GDM1 (cell line): Measurements from ENCODE around the gene COL24A1.
A peak's percentile ranks its signal among the peaks of the same experiment; 100 is the strongest.
"Not testable (repeated sequence)": the region's sequence is repeated elsewhere in the genome, so short reads cannot be mapped to it uniquely, and the experiment has no call there.

ENCODE experiments used
- DNase-seq: peaks from one replicate; lab custom pipeline; 2025; lab: John Stamatoyannopoulos, UW

The COL24A1 gene

DNA sequence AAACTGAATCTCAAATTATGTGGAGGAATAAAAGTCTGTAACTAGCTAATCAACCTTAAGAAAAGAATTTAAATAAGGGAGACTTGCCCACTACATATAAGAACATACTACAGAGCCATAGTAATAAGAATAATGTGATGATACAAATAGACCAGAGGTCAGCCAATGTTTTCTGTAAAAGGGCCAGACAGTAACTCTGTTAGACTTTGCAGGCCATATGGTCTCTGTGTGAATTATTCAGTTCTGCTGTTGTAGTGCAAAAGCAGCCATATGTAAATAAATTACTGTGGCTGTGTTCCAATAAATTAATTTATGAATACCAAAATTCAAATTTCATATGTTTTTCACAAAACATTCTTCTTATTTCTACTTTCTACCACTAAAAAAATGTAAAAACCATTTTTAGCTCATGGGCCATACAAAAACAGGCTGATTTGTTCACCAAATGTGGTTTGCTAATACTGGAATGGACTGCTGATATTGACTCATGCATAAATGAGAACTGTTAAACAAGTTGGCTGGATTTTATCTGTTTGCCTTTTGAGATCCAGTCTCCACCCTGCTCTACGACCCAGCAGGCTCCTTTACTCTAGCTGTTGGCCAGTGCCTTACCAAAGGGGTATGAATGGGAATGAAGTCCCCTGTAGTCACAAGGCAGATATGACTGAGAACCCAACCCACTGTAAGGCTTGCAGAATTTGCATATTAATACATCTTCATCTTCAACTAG, 350.2 kb downstream of the COL24A1 start:
- DNase-seq: no peak

- DNase-seq: no peak
Observed at GRCh38 chr1:85801520-85801919, 355.1 kb downstream of the COL24A1 start.

- DNase-seq: no peak
Observed at GRCh38 chr1:85799737-85800136, 356.8 kb downstream of the COL24A1 start.

- no peak for DNase-seq
Observed at GRCh38 chr1:85798419-85798818, 358.2 kb downstream of the COL24A1 start.

DNA sequence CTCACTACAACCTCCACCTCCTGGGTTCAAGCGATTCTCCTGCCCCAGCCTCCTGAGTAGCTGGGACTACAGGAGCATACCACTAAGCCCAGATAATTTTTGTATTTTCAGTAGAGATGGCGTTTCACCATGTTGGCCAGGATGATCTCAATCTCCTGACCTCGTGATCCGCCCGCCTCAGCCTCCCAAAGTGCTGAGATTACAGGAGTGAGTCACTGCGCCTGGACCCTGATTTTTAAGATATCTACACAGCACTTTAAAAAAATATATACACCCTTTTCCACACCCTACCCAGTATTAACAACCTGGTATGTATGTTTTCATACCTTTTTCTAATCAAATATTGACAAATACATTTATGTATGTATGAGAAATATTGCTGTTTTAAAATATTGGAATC, 379.6 kb downstream of the COL24A1 start:
- DNase-seq: not testable (repeated sequence)

- no peak for DNase-seq
Observed at GRCh38 chr1:85762804-85763203, 393.8 kb downstream of the COL24A1 start.

GRCh38 chr1:85756864-85757263, 399.7 kb downstream of the COL24A1 start:
- no peak for DNase-seq

- no peak for DNase-seq
Observed at GRCh38 chr1:85748120-85748519, 408.5 kb downstream of the COL24A1 start.

GRCh38 chr1:85746777-85747176, 409.8 kb downstream of the COL24A1 start:
- no peak for DNase-seq

GRCh38 chr1:85743814-85744213, 412.8 kb downstream of the COL24A1 start:
- DNase-seq: no peak

DNA sequence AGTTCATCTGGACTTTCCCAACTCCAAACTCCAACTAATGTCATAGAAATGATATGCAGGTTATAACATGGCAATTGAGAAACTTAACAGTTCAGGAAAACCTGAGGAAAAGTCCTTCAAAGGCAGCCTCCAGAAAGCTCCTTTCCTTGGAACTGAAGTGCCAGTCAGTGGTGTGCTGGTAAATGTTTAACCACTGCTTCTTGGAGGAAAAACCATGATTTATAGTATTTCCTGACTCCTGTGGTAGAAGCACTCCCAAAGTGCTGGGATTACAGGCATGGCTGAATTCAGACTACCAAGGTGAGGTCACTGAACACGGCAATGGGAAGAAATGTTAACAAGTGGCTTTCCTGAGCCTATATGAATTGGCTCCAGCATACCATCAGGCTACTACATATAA, 421.6 kb downstream of the COL24A1 start:
- DNase-seq: no peak

GRCh38 chr1:85718678-85719340, 437.8 kb downstream of the COL24A1 start:
- no peak for DNase-seq

DNA sequence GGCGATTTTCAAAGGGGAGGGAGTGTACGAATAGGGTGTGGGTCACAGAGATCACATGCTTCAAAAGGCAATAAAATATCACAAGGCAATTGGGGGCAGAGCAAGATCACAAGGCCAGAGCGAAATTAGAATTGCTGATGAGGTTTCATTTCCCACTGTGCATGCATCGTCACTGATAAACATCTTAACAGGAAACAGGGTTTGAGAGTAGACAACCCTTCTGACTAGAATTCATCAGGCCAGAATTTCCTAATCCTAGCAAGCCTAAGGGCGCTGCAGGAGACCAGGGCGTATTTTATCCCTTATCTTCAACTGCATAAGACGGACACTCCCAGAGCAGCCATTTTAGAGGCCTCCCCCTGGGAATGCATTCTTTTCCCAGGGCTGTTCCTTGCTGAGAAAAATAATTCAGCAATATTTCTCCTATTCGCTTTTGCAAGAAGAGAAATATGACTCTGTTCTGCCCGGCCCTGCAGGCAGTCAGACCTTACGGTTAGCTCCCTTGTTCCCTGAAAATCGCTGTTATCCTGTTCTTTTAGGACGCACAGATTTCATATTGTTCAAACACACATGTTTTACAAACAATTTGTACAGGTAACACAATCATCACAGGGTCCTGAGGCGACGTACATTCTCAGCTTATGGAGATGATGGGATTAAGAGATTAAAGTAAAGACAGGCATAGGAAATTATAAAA, 442.0 kb downstream of the COL24A1 start:
- DNase-seq: not testable (repeated sequence)

DNA sequence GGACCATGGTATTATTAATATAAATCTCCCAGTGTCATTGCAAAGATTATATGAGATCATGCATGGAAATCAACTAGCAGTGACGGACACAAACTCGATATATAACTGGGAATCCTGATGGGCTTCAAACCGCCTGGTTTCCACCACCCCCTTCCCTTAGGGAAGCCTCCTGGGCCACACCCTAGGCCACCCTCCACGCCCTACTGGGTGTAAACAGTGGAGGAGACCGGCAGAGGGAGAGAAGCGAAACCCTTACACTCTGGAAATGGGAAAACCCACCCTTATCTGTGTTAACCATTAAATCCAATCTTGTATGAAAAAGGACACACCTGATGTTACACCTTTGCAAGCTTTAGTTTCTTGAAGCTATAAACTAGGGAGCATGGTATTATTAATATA, 447.7 kb downstream of the COL24A1 start:
- DNase-seq: no peak

- peak; percentile 93 for DNase-seq
Observed at GRCh38 chr1:85707990-85708828, 448.4 kb downstream of the COL24A1 start, which contains the start of gene ZNHIT6. Gene ZNHIT6, minus strand, starts transcription at chr1:85708433. Its CDS starts 149 bp downstream, at chr1:85708284.

- no peak for DNase-seq
Observed at GRCh38 chr1:85707267-85707989, 449.1 kb downstream of the COL24A1 start.

GRCh38 chr1:85705940-85706339, 450.6 kb downstream of the COL24A1 start:
- DNase-seq: no peak

DNA sequence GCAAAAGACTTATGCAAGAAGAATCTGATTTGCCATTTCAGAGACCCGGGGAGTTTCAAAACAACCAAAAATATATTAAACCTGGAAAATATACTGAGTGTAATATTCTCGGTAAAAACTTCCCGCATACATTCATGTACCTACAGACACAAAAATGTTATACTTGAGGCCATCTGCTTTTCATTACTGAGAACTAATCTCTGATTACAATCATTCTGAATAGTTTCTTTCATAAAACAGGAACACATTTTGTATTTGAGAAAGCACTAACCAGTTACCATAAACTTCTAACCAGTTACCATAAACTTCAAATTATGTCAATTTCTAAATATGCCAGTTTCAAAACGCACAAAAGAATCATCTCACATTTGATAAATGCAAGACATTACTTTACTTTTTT, 456.1 kb downstream of the COL24A1 start:
- no peak for DNase-seq

GRCh38 chr1:85697895-85698294, 458.7 kb downstream of the COL24A1 start:
- DNase-seq: no peak

DNA sequence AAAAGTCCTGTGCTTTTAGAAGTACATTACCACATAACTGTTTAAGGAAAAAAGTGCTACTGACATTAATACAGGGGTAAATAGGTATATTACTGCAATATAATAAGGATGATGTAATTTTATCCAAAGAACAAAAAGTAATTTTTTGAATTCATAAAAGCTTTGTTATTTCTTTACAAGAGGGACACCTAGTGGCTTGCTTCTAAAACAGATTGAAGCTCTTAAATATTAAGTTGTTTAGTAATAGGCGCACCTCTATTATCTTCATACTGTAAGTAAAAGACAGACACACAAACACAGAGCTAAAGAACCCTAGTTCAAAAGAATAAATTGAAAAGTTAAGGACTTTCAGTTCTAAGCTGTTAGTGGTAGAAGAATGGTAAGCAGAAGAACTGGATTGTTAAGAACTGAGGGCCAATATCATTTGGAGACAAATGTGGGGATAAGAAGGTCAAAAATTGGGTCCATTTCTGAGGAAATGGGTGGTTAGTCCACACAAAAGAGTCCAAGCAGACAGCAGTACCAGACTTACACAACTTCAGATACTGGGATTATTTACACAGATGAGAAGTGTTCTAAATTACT, 463.8 kb downstream of the COL24A1 start:
- no peak for DNase-seq
